Natural killer cell (primary cell): Measurements from ENCODE around the gene DGCR2. TPM values are rescaled to one million over a fixed set of nuclear protein-coding genes. Genes with fewer than 3 reads are reported as not detected.

Experiments
- ATAC-seq, 3 donors: fragments of 150-1000 bp in 2 of 3; fragments of 200-7000 bp in 1 of 3; cut with Tn5 transposase; 1 replicate in 1 of 3; 2 replicates in 2 of 3; pipeline ENCODE4 v1.10.0; 2021; ENCODE audit warnings: mild to moderate bottlenecking in 2 of 3, moderate library complexity in 2 of 3
- DNase-seq, 2 donors: peaks; one replicate each; pipeline versions ENCODE4 v3.0.0 to v3.0.0-alpha.2; 2013 to 2021; ENCODE audit warnings: mixed read lengths in 1 of 2
- H3K27ac ChIP-seq: one replicate; pipeline ENCODE4 v1.5.1; 2013; ENCODE audit warnings: mild to moderate bottlenecking, low read length
- H3K27me3 ChIP-seq: one replicate; pipeline ENCODE4 v1.6.1; 2013; ENCODE audit warnings: low read length; ENCODE audit not compliant: control insufficient read depth, insufficient read depth
- H3K36me3 ChIP-seq: one replicate; pipeline ENCODE4 v1.6.1; 2013; ENCODE audit warnings: low read length; ENCODE audit not compliant: control insufficient read depth, insufficient read depth
- H3K4me1 ChIP-seq: one replicate; pipeline ENCODE4 v1.6.1; 2013; ENCODE audit warnings: low read length; ENCODE audit not compliant: control insufficient read depth, insufficient read depth
- H3K4me3 ChIP-seq: one replicate; pipeline ENCODE4 v1.5.1; 2013; ENCODE audit warnings: low read length
- H3K9me3 ChIP-seq: one replicate; pipeline ENCODE4 v1.6.1; 2013; ENCODE audit warnings: low read length; ENCODE audit not compliant: control insufficient read depth, insufficient read depth
- H3K27ac Mint-ChIP-seq, 2 donors: one replicate each; pipeline ENCODE4 v1.8.0; 2022; ENCODE audit warnings: mild to moderate bottlenecking in 2 of 2, mixed read lengths in 2 of 2, moderate library complexity in 1 of 2
- H3K27me3 Mint-ChIP-seq, 2 donors: one replicate each; pipeline ENCODE4 v1.8.0; 2022; ENCODE audit warnings: low read depth in 2 of 2, mixed read lengths in 2 of 2
- H3K36me3 Mint-ChIP-seq: one replicate; pipeline ENCODE4 v1.8.0; 2022; ENCODE audit warnings: mixed read lengths
- H3K4me1 Mint-ChIP-seq, 2 donors: one replicate each; pipeline ENCODE4 v1.8.0; 2022; ENCODE audit warnings: mixed read lengths in 2 of 2
- H3K4me3 Mint-ChIP-seq: one replicate; pipeline ENCODE4 v1.8.0; 2022; ENCODE audit warnings: mild to moderate bottlenecking, moderate library complexity, mixed read lengths
- H3K9me3 Mint-ChIP-seq, 2 donors: one replicate each; pipeline ENCODE4 v1.8.0; 2022; ENCODE audit warnings: mixed read lengths in 2 of 2
- WGBS: methylation state at CpG from one replicate; pipeline ENCODE4 v1.1.7; 2013; ENCODE audit warnings: missing lambda C conversion rate; ENCODE audit not compliant: insufficient coverage; 5-methylcytosine and 5-hydroxymethylcytosine counted together
- intact Hi-C: fragments of 100-400 bp; cut with micrococcal nuclease; formaldehyde crosslinking; loops from one replicate; pipeline ENCODE4 v1.14.2; 2022
- total RNA-seq, 4 donors: library from RNA; stranded (reverse); fragments of 120-200 nt in 1 of 4; gene quantifications; one replicate each; pipeline versions ENCODE4 v1.2.3 to v1.2.4, GENCODE V29; 2013 to 2022
- TF ChIP-seq, protein P1 (sequence below): fragments of 200-600 bp; IDR thresholded peaks from one replicate; pipeline ENCODE4 v1.8.0; 2022; ENCODE audit warnings: antibody characterized with exemption

DGCR2 gene
- total RNA-seq, 3 donors from 2014 or later (not counting 1 experiment from before 2014, with no cell fraction given): 27.5 to 44.1 (median 41.3) TPM

DNA sequence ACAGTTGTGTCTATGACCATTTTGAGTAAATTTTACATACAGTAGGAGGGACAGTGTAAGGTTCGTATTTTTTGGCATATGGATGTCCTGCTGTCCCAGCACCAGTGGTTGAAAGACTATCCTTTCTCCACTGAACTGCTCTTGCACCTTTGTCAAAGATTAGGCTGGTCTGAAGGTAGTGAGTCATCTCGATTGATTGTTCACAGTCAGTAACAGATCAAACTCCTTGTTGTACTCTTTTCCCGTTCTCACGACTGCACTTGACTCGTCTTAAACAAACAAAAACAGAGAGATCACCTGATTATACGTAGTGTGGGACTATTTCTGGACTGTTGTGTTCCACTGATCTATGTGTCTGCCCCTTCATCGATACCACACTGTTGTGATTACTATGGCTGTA, 77.1 kb downstream of the DGCR2 start:
- peaks cover 15% of the 10 kb centered on the region for H3K36me3 Mint-ChIP-seq

DNA sequence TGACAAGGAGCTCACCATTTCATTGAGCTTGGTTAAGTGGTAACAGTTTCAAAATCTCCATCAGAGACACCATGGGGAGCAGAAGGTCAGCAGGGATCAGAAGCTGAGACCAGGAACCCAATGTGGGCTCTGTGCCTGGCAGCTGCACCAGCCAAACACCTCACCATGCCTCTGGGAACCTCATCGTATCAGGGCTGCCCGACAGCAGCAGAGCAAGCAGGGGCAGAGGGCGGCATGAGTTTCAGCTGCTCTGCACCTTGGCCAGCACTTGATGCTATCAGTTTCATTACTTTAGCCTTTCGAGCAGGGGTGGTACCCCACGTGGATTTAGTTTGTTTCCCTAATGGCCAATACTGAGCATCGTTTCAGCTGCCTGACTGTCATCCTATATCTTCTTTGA, 77.8 kb downstream of the DGCR2 start:
- H3K4me1 Mint-ChIP-seq: no peaks in the 10 kb centered on the region
- no peaks in the 10 kb centered on the region for H3K9me3 Mint-ChIP-seq
- WGBS: 97% methylated on average over 5 of the region's 6 CpGs
- H3K27ac Mint-ChIP-seq: no peak overlapping the region
- H3K27ac ChIP-seq: no peak overlapping the region
- DNase-seq (no peak), ATAC-seq (no peak)
- H3K4me3 Mint-ChIP-seq: no peak overlapping the region
- intact Hi-C loops: no loop called here
- TF ChIP-seq, protein P1, sequence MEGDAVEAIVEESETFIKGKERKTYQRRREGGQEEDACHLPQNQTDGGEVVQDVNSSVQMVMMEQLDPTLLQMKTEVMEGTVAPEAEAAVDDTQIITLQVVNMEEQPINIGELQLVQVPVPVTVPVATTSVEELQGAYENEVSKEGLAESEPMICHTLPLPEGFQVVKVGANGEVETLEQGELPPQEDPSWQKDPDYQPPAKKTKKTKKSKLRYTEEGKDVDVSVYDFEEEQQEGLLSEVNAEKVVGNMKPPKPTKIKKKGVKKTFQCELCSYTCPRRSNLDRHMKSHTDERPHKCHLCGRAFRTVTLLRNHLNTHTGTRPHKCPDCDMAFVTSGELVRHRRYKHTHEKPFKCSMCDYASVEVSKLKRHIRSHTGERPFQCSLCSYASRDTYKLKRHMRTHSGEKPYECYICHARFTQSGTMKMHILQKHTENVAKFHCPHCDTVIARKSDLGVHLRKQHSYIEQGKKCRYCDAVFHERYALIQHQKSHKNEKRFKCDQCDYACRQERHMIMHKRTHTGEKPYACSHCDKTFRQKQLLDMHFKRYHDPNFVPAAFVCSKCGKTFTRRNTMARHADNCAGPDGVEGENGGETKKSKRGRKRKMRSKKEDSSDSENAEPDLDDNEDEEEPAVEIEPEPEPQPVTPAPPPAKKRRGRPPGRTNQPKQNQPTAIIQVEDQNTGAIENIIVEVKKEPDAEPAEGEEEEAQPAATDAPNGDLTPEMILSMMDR: no peak
- H3K9me3 ChIP-seq: no peaks in the 10 kb centered on the region
- no peaks in the 10 kb centered on the region for H3K27me3 Mint-ChIP-seq
- no peaks in the 10 kb centered on the region for H3K27me3 ChIP-seq
- peaks cover 15% of the 10 kb centered on the region for H3K36me3 Mint-ChIP-seq
- no peaks in the 10 kb centered on the region for H3K4me1 ChIP-seq
- no peak overlapping the region for H3K4me3 ChIP-seq
- peaks cover 95% of the 10 kb centered on the region for H3K36me3 ChIP-seq

More for the DNA sequence above, 77.1 kb downstream of the DGCR2 start:
- Histone ChIP-seq H3K27ac (no peak overlapping the region), H3K9me3 (no peaks in the 10 kb centered on the region), H3K36me3 (peaks cover 94% of the 10 kb centered on the region), H3K4me1 (no peaks in the 10 kb centered on the region), H3K27me3 (no peaks in the 10 kb centered on the region), H3K4me3 (no peak overlapping the region)
- TF ChIP-seq, protein P1: no peak
- Mint-ChIP-seq H3K4me1 (peaks cover 0 to 3% of the 10 kb centered on the region in 2 donors), H3K4me3 (no peak overlapping the region), H3K27me3 (no peaks in the 10 kb centered on the region), H3K9me3 (no peaks in the 10 kb centered on the region), H3K27ac (no peak overlapping the region)
- 98% methylated on average over 7 of the region's 7 CpGs for WGBS
- no peak for ATAC-seq
- DNase-seq: no peak
- intact Hi-C loops: no loop called here

DNA sequence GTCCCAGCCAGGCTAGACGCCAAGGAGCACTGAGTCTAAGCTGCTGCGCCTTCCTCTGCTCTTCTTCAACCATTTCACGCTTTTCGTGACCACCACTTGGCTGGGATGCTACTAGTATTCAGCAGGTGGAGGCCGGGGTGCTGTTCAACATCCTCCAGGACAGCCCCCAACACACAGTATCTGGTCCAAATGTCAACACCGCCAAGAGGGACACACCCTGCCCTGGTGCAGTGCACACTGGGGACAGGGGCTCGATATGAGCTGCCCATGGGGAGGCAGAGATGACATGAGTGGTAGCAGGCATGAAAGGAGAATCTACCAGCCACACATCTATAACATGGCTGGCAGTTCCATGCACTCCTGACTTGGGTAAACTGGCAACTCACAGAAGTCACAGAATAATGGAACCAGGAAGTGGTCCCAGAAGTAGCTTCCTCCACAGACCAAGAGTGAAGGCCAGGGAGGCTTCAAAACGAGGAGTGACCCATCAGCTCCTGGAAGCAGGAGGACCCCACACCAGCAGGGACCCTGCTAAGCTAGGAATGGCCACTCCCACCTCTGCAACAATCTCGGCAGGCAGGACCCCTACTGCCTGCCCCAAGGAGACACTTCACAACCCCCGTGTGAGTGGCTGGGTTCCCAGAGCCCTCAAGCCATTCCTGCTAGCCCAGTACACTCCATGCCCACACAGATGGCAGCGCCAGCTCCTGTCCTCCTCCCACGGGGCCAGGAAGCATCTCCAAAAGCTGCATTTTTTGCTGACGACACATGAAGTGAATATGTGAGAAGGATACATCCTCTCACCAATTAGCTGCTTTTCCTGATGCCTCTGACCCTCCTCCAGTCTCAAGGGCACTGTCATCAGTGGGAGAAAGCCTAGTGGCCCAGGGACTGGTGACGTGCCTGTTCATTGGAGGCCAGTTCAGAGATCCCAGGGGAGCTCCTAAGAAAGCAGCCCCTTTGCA, 78.8 kb downstream of the DGCR2 start:
- peaks cover 15% of the 10 kb centered on the region for H3K36me3 Mint-ChIP-seq
- Histone ChIP-seq H3K36me3 (peaks cover 95% of the 10 kb centered on the region), H3K4me3 (no peak overlapping the region), H3K4me1 (no peaks in the 10 kb centered on the region), H3K27me3 (no peaks in the 10 kb centered on the region), H3K9me3 (no peaks in the 10 kb centered on the region), H3K27ac (no peak overlapping the region)
- intact Hi-C loops: no loop called here
- no peak overlapping the region for H3K27ac Mint-ChIP-seq
- no peaks in the 10 kb centered on the region for H3K4me1 Mint-ChIP-seq
- 88% methylated on average over 13 of the region's 14 CpGs for WGBS
- H3K9me3 Mint-ChIP-seq: no peaks in the 10 kb centered on the region
- DNase-seq (no peak), ATAC-seq (no peak)
- TF ChIP-seq, protein P1: no peak
- H3K4me3 Mint-ChIP-seq: no peak overlapping the region
- H3K27me3 Mint-ChIP-seq: no peaks in the 10 kb centered on the region
